Smooth muscle cell of the brain vasculature (primary cell): ENCODE results near the gene LRRC3C.
A peak's percentile ranks its signal among the peaks of the same experiment; 100 is the strongest.

Source experiments
- DNase-seq: peaks from one replicate; pipeline ENCODE4 v3.0.0-alpha.2; 2012; ENCODE audit warnings: low read depth, low spot score

The LRRC3C gene

DNA sequence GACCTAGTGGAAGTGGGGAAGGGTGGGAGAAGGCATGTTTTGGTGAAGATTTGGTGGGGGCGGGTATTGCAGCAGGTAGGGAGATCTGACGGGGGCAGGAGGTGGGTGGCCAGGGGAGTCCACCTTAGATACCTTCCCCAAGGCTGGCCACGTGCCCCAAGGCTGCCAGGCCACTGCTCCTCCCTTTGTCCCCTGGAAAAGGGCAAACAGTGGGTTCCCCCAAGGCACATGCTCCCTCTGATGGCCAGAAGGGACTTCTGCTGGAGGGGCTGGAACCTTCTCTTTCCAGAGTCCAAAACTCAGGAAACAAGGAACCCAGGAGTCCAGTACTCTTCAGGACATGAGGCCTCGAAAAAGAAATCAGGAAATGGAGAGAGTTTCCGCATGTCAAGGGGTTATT is 46.9 kb downstream of the LRRC3C start:
- no peak for DNase-seq

DNA sequence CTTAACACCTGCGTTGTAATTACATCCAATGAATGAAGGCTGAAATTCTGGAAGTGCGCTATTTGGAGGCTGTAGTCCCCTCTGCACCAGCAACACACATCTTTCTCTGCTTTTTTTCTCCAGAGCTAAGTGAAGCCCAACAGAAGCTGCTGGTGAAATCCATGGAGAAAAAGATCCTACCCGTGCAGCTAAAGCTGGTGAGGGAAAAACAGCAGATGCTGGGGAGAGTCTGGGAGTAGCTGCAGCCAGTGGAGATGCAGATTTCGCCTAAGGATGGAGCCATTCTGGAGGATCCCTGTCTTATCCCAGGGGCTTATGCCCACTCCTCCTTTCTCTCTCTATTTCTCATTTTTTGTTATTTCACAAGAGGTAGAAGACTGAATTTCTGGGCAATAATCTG is 48.3 kb downstream of the LRRC3C start:
- no peak for DNase-seq

DNA sequence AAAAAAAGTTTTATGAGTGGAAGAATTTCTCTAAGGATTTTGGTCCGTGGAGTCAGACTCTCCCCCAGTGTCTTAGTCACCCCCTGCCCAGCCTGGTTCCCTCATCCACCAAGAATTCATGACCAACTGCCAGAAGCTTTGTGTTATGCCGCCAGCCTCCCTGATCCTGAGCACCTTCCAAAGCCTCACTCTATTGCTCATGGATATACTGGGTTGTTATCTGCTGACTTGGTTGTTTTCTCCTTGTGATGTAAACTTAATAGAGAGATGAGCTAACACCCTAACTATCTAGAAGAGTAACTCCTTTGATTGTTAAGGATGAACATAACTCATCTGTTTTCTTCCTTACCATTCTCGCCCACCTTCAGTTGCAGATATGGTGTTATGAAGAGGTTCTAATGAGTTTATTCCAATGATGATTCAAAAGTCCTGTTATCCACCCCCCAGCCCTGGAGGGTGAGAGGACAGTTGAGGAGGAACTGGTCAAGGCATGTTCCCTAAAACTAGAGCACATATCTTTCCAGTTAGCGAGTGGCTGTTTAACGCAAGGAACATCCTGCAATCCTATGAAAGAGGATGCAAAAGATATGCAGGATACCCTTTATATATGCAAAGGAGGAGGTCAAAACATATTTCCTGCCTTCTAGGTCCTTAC is 51.6 kb downstream of the LRRC3C start:
- DNase-seq = no peak

- DNase-seq = no peak
These were observed 52.4 kb downstream of the LRRC3C start for GRCh38 chr17:39979893-39980350.

DNA sequence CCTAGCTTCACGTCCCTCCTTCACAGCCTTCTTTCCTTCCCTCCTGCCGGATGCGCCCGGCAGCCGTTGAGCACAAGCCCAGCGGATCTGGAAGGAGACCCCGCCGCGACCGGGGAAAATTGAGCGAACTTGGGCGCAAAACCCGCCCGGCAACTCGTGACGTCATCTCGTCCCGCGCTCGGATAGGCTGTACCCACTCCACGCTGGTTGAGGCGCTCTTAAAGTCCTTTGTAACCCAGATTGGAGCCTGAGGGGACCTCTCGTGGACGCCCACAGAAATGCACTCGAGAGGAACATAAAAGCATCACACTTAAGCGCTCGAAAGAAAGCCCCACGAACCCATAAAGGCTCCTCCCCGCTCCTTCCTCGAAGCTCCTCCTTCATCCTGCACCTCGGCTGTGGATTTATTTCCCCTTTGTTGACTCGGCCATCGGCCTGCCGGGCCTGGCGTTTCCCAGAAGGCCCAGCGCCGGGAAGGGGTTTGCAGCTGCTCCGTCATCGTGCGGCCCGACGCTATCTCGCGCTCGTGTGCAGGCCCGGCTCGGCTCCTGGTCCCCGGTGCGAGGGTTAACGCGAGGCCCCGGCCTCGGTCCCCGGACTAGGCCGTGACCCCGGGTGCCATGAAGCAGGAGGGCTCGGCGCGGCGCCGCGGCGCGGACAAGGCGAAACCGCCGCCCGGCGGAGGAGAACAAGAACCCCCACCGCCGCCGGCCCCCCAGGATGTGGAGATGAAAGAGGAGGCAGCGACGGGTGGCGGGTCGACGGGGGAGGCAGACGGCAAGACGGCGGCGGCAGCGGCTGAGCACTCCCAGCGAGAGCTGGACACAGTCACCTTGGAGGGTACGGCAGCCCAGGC is 53.0 kb downstream of the LRRC3C start, which contains the start of gene PSMD3:
PSMD3 (plus strand) TSS at position 457 of the 856 bp plus-strand sequence; CDS start at position 621, 164 bp downstream.
- peak; percentile 100 for DNase-seq

GRCh38 chr17:39981207-39981741 is 53.7 kb downstream of the LRRC3C start:
- DNase-seq = no peak

DNA sequence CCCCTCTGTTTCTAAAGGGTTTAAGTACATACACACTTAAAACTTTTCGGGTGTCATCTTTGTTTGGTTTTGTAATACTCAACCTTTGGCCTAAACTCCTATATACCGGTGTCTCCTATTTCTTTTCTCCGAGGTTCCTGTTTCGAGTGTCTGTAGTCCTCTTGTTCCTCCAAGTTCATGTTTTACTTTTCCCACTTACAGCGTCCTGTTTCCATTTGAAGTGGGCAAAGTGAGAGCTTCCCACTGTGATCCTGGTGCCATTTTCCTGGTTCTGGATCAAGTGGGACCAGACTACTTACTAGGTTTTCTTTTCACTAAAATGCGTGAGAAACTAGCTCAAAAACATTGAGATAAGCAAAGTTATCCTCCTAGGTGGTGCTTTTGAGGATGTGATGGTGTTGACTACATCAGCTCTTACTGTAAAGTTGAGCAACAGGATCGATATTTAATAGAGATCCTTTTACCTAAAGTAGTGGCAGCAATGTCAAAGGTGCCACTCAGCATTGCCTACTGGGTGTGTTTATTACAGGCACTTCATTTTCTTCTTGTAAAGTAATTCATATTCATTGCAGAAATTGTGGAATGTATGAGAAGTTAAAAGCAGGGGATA is 54.3 kb downstream of the LRRC3C start:
- DNase-seq = no peak

GRCh38 chr17:39988206-39988810 is 60.8 kb downstream of the LRRC3C start:
- no peak for DNase-seq

GRCh38 chr17:39994448-39994847 is 66.9 kb downstream of the LRRC3C start:
- DNase-seq = no peak
